ENCODE data around the gene CRAMP1. TPM values are rescaled to one million over a fixed set of nuclear protein-coding genes. Genes with fewer than 3 reads are reported as not detected.
A peak's percentile ranks its signal among the peaks of the same experiment; 100 is the strongest.

CRAMP1 gene
- polyA plus RNA-seq, 2 of the 4 experiments (the other 2 are of a cell fraction) = 6.5 to 9.1 TPM

DNA sequence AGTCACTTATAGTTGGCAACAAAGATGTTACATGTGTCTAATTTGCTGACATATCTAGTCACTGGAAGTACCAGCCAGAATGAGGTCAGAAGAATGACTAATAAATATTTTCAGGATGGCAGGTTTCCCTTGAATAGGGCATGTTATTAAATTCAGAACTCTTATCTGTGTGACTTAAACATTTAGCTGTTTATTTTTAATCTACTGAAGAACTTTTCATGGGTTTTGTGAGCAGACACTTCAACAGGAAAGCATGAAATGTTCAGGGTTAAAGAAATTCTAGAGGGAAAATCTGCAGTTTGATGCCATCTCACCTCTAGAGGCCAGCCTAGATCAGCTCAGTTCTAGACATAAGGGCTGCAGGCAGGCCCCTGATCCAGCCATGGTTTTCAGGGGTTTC, 79.1 kb downstream of the CRAMP1 start:
- CTCF ChIA-PET = interaction anchor here (0.6 to 5.3 kb wide), 17 partner anchors 9 to 118 kb away, joined by 3 to 72 read pairs (median 4); partner anchors contain the start of genes JPT2, MAPK8IP3, NUBP2 and SPSB3
- Histone ChIP-seq H3K4me1 (peaks cover 68% of the 10 kb centered on the region), H3K4me3 (peak overlapping the region; percentile 30; the same call in 2 of the 3 replicates), H3K27ac (peak overlapping the region; percentile 85 to 95), H3K4me2 (peak overlapping the region; percentile 79), H3K9me3 (no peaks in the 10 kb centered on the region)
- peak; percentile 66 for TF ChIP-seq MAFK (IDR thresholded peaks at IDR 0.05; ENCODE audit: partially characterized antibody)
- TF ChIP-seq POLR2AphosphoS2 (conservative IDR thresholded peaks at IDR 0.05; ENCODE audit: low read length) = no peak
- no peak for TF ChIP-seq CHD4 (IDR thresholded peaks at IDR 0.05; ENCODE audit: borderline replicate concordance)
- no peak for TF ChIP-seq HEYL (CRISPR knock-in tag; IDR thresholded peaks at IDR 0.05)
- no peak for TF ChIP-seq EHF (CRISPR knock-in tag; IDR thresholded peaks at IDR 0.05)
- TF ChIP-seq RAD21 (conservative IDR thresholded peaks at IDR 0.05 in 1 of 2, IDR thresholded peaks at IDR 0.05 in 1 of 2) = peak; percentile 38 to 45; a peak in 4 of 5 replicates
- TF ChIP-seq ZNF302 (CRISPR knock-in tag; IDR thresholded peaks at IDR 0.05) = no peak
- TF ChIP-seq, protein P1, sequence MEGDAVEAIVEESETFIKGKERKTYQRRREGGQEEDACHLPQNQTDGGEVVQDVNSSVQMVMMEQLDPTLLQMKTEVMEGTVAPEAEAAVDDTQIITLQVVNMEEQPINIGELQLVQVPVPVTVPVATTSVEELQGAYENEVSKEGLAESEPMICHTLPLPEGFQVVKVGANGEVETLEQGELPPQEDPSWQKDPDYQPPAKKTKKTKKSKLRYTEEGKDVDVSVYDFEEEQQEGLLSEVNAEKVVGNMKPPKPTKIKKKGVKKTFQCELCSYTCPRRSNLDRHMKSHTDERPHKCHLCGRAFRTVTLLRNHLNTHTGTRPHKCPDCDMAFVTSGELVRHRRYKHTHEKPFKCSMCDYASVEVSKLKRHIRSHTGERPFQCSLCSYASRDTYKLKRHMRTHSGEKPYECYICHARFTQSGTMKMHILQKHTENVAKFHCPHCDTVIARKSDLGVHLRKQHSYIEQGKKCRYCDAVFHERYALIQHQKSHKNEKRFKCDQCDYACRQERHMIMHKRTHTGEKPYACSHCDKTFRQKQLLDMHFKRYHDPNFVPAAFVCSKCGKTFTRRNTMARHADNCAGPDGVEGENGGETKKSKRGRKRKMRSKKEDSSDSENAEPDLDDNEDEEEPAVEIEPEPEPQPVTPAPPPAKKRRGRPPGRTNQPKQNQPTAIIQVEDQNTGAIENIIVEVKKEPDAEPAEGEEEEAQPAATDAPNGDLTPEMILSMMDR (IDR thresholded peaks at IDR 0.05) = peak; percentile 38; the same call in 2 of the 3 replicates
- no peak for TF ChIP-seq ZSCAN20 (CRISPR knock-in tag; IDR thresholded peaks at IDR 0.05)
- TF ChIP-seq ESRRA (IDR thresholded peaks at IDR 0.05; ENCODE audit: borderline replicate concordance, low read length) = no peak
- TF ChIP-seq HOXA7 (CRISPR knock-in tag; IDR thresholded peaks at IDR 0.05) = no peak
- TF ChIP-seq FOSL2 (IDR thresholded peaks at IDR 0.05) = no peak
- peak; percentile 65 for TF ChIP-seq FOSL2 (CRISPR knock-in tag; IDR thresholded peaks at IDR 0.05)
- no peak for TF ChIP-seq PHF8 (IDR thresholded peaks at IDR 0.05; ENCODE audit: borderline replicate concordance, low read depth)
- 0 out of 2 replicates have a peak, but pooled peaks have one; percentile 12 for TF ChIP-seq JUNB (IDR thresholded peaks at IDR 0.05)
- no peak for TF ChIP-seq FOSB (CRISPR knock-in tag; IDR thresholded peaks at IDR 0.05)
- TF ChIP-seq, protein P2, sequence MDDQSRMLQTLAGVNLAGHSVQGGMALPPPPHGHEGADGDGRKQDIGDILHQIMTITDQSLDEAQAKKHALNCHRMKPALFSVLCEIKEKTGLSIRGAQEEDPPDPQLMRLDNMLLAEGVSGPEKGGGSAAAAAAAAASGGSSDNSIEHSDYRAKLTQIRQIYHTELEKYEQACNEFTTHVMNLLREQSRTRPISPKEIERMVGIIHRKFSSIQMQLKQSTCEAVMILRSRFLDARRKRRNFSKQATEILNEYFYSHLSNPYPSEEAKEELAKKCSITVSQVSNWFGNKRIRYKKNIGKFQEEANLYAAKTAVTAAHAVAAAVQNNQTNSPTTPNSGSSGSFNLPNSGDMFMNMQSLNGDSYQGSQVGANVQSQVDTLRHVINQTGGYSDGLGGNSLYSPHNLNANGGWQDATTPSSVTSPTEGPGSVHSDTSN (IDR thresholded peaks at IDR 0.05) = no peak
- no peak for TF ChIP-seq RCOR1 (IDR thresholded peaks at IDR 0.05; ENCODE audit: low read depth, low read length)
- TF ChIP-seq, protein P3, sequence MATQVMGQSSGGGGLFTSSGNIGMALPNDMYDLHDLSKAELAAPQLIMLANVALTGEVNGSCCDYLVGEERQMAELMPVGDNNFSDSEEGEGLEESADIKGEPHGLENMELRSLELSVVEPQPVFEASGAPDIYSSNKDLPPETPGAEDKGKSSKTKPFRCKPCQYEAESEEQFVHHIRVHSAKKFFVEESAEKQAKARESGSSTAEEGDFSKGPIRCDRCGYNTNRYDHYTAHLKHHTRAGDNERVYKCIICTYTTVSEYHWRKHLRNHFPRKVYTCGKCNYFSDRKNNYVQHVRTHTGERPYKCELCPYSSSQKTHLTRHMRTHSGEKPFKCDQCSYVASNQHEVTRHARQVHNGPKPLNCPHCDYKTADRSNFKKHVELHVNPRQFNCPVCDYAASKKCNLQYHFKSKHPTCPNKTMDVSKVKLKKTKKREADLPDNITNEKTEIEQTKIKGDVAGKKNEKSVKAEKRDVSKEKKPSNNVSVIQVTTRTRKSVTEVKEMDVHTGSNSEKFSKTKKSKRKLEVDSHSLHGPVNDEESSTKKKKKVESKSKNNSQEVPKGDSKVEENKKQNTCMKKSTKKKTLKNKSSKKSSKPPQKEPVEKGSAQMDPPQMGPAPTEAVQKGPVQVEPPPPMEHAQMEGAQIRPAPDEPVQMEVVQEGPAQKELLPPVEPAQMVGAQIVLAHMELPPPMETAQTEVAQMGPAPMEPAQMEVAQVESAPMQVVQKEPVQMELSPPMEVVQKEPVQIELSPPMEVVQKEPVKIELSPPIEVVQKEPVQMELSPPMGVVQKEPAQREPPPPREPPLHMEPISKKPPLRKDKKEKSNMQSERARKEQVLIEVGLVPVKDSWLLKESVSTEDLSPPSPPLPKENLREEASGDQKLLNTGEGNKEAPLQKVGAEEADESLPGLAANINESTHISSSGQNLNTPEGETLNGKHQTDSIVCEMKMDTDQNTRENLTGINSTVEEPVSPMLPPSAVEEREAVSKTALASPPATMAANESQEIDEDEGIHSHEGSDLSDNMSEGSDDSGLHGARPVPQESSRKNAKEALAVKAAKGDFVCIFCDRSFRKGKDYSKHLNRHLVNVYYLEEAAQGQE (IDR thresholded peaks at IDR 0.05) = no peak
- TF ChIP-seq RNF2 (IDR thresholded peaks at IDR 0.05; ENCODE audit: borderline replicate concordance, low read depth) = no peak
- DNase-seq (ENCODE audit: low read depth in 1 of 2, low spot score in 1 of 2) (peak in 1 of 2 experiments; percentile 52), ATAC-seq (peak; percentile 61 to 65), FAIRE-seq (peak; percentile 39)
- POLR2A ChIA-PET = interaction anchor here (0.6 to 2.0 kb wide), 6 partner anchors 9 to 89 kb away, joined by 3 to 44 read pairs (median 4); partner anchors contain the start of genes CRAMP1, IFT140, JPT2 and MAPK8IP3

DNA sequence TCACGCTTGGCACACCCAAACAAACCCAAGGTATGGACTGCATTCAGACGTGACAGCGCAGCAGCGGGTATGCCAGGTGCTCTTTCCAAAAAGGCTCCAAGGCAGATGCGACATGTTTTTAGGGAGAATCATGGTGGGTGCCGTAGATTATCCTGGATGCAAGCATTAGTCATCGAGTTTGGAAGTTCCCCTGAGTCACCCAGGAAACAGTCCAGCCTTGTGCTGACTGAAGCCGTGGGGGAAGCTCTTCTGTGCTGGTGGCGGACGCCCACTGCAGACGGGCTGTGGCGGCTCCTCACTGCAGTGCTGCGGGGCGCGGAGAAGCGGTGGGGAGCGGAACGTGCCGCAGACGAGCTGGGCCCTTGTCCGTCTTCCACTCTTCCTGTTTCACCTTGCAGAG, 79.8 kb downstream of the CRAMP1 start:
- ChIA-PET CTCF (interaction anchor here (0.6 to 5.3 kb wide), 15 partner anchors 9 to 118 kb away, joined by 3 to 72 read pairs (median 5); partner anchors contain the start of genes JPT2, MAPK8IP3, NUBP2 and SPSB3), POLR2A (interaction anchor here (0.6 to 2.0 kb wide), 8 partner anchors 8 to 82 kb away, joined by 3 to 44 read pairs (median 4); partner anchors contain the start of genes CRAMP1, IFT140, JPT2 and MAPK8IP3)
- 9% methylated on average over 21 of the region's 21 CpGs for WGBS (ENCODE audit: missing lambda C conversion rate)
- H3K9me3 ChIP-seq = no peaks in the 10 kb centered on the region
- peak overlapping the region; percentile 30 for H3K4me3 ChIP-seq
- DNase-seq (ENCODE audit: low read depth in 1 of 2, low spot score in 1 of 2) (peak; percentile 82 to 86), ATAC-seq (peak; percentile 84 to 86), FAIRE-seq (no peak)
- H3K4me2 ChIP-seq = peak overlapping the region; percentile 79
- peaks cover 61% of the 10 kb centered on the region for H3K4me1 ChIP-seq
- H3K27ac ChIP-seq = peak overlapping the region; percentile 85 to 95
- TF ChIP-seq, protein P4, sequence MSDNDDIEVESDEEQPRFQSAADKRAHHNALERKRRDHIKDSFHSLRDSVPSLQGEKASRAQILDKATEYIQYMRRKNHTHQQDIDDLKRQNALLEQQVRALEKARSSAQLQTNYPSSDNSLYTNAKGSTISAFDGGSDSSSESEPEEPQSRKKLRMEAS (IDR thresholded peaks at IDR 0.05) = peak; percentile 89
- TF ChIP-seq, protein P5, sequence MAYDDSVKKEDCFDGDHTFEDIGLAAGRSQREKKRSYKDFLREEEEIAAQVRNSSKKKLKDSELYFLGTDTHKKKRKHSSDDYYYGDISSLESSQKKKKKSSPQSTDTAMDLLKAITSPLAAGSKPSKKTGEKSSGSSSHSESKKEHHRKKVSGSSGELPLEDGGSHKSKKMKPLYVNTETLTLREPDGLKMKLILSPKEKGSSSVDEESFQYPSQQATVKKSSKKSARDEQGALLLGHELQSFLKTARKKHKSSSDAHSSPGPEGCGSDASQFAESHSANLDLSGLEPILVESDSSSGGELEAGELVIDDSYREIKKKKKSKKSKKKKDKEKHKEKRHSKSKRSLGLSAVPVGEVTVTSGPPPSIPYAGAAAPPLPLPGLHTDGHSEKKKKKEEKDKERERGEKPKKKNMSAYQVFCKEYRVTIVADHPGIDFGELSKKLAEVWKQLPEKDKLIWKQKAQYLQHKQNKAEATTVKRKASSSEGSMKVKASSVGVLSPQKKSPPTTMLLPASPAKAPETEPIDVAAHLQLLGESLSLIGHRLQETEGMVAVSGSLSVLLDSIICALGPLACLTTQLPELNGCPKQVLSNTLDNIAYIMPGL (CRISPR knock-in tag; IDR thresholded peaks at IDR 0.05; ENCODE audit: borderline replicate concordance) = no peak
- TF ChIP-seq ZC3H11A (IDR thresholded peaks at IDR 0.05) (no peak), RARB (CRISPR knock-in tag; IDR thresholded peaks at IDR 0.05) (no peak), ESRRA (IDR thresholded peaks at IDR 0.05; ENCODE audit: borderline replicate concordance, low read length) (no peak), MAFK (IDR thresholded peaks at IDR 0.05; ENCODE audit: partially characterized antibody) (peak; percentile 51), BHLHE40 (IDR thresholded peaks at IDR 0.05; ENCODE audit: low read depth, low read length) (no peak), ZNF302 (CRISPR knock-in tag; IDR thresholded peaks at IDR 0.05) (no peak), TP53 (CRISPR knock-in tag; IDR thresholded peaks at IDR 0.05) (no peak; the same call in 1 of the 2 replicates)
- TF ChIP-seq, protein P2 (IDR thresholded peaks at IDR 0.05) = no peak; the same call in 1 of the 2 replicates
